ENCODE data around the gene STAT5B. TPM values are rescaled to one million over a fixed set of nuclear protein-coding genes. Genes with fewer than 3 reads are reported as not detected.

STAT5B gene
- total and polyA plus RNA-seq, 2 of the 13 experiments (the other 11 are each of a cell fraction or from before 2014, with no cell fraction given) = 21.0 to 42.8 TPM

GRCh38 chr17:42312285-42313130 is 36.3 kb upstream of the STAT5B start (continued):
- TF ChIP-seq ZNF382 (CRISPR knock-in tag; IDR thresholded peaks at IDR 0.05; ENCODE audit: borderline replicate concordance) (no peak), ATM (IDR thresholded peaks at IDR 0.05; ENCODE audit: borderline replicate concordance) (no peak), ZNF607 (CRISPR knock-in tag; IDR thresholded peaks at IDR 0.05; ENCODE audit: borderline replicate concordance) (0 out of 2 replicates have a peak, but pooled peaks have one; percentile 45), SIN3A (IDR thresholded peaks at IDR 0.05; ENCODE audit: borderline replicate concordance, low read depth, low read length) (peak; percentile 26; the same call in 1 of the 2 replicates), TBL1XR1 (IDR thresholded peaks at IDR 0.05; ENCODE audit: borderline replicate concordance, low read length, partially characterized antibody) (no peak), MIER3 (CRISPR knock-in tag; IDR thresholded peaks at IDR 0.05; ENCODE audit: borderline replicate concordance) (peak; percentile 44; the same call in 1 of the 2 replicates), NFIB (CRISPR knock-in tag; IDR thresholded peaks at IDR 0.05; ENCODE audit: borderline replicate concordance) (no peak), ZBTB4 (CRISPR knock-in tag; IDR thresholded peaks at IDR 0.05; ENCODE audit: borderline replicate concordance) (no peak), RFXAP (CRISPR knock-in tag; IDR thresholded peaks at IDR 0.05; ENCODE audit: borderline replicate concordance) (peak; percentile 43; the same call in 1 of the 2 replicates), ZNF350 (CRISPR knock-in tag; IDR thresholded peaks at IDR 0.05; ENCODE audit: borderline replicate concordance, low read depth) (peak; percentile 49; the same call in 1 of the 2 replicates), ZNF598 (CRISPR knock-in tag; IDR thresholded peaks at IDR 0.05; ENCODE audit: borderline replicate concordance) (no peak), TOE1 (CRISPR knock-in tag; IDR thresholded peaks at IDR 0.05) (no peak), ZNF597 (CRISPR knock-in tag; IDR thresholded peaks at IDR 0.05) (no peak), NR2F2 (IDR thresholded peaks at IDR 0.05; ENCODE audit: borderline replicate concordance, low read depth) (0 out of 2 replicates have a peak, but pooled peaks have one; percentile 38), ZNF326 (CRISPR knock-in tag; IDR thresholded peaks at IDR 0.05; ENCODE audit: borderline replicate concordance) (no peak), SOX5 (CRISPR knock-in tag; IDR thresholded peaks at IDR 0.05; ENCODE audit: borderline replicate concordance) (peak; percentile 49), MTA1 (CRISPR knock-in tag; IDR thresholded peaks at IDR 0.05; ENCODE audit: borderline replicate concordance) (peak; percentile 87), ZNF180 (CRISPR knock-in tag; IDR thresholded peaks at IDR 0.05; ENCODE audit: borderline replicate concordance, low read depth) (no peak), NFYB (CRISPR knock-in tag; IDR thresholded peaks at IDR 0.05) (0 out of 2 replicates have a peak, but pooled peaks have one; percentile 0), ZNF354B (CRISPR knock-in tag; IDR thresholded peaks at IDR 0.05) (no peak), E2F1 (CRISPR knock-in tag; IDR thresholded peaks at IDR 0.05) (no peak)
